Hepatocyte (in vitro differentiated cells): ENCODE measurements around the gene RFPL2. TPM values are rescaled to one million over a fixed set of nuclear protein-coding genes. Genes with fewer than 3 reads are reported as not detected.
"Not testable (repeated sequence)": the region's sequence is repeated elsewhere in the genome, so short reads cannot be mapped to it uniquely, and the experiment has no call there.

Experiments
- DNase-seq: peaks from one replicate; pipeline ENCODE4 v3.0.0-alpha.2; 2016; ENCODE audit warnings: low spot score
- H2AFZ ChIP-seq: fragments of 200-600 bp; sonication (generic); 2 replicates; pipeline ENCODE4 v1.6.0; 2016; ENCODE audit warnings: antibody characterized with exemption, mild to moderate bottlenecking
- H3K27ac ChIP-seq: fragments of 200-600 bp; sonication (generic); 2 replicates; pipeline ENCODE4 v1.5.1; 2016; ENCODE audit warnings: mild to moderate bottlenecking
- H3K27me3 ChIP-seq: fragments of 200-600 bp; sonication (generic); 2 replicates; pipeline ENCODE4 v1.6.1; 2016
- H3K36me3 ChIP-seq: fragments of 200-600 bp; sonication (generic); replicated peaks from 2 replicates; pipeline ENCODE4 v1.5.1; 2016; ENCODE audit warnings: low read depth; ENCODE audit not compliant: insufficient read depth
- H3K4me1 ChIP-seq: fragments of 200-600 bp; sonication (generic); 2 replicates; pipeline ENCODE4 v1.5.1; 2016; ENCODE audit warnings: mild to moderate bottlenecking, moderate library complexity; ENCODE audit not compliant: insufficient read depth
- H3K4me2 ChIP-seq: fragments of 200-600 bp; sonication (generic); 2 replicates; pipeline ENCODE4 v1.6.0; 2016
- H3K4me3 ChIP-seq: fragments of 200-600 bp; sonication (generic); 2 replicates; pipeline ENCODE4 v1.5.1; 2016; ENCODE audit warnings: mild to moderate bottlenecking
- H3K79me2 ChIP-seq: fragments of 200-600 bp; sonication (generic); 2 replicates; pipeline ENCODE4 v1.6.0; 2017; ENCODE audit warnings: mild to moderate bottlenecking
- H3K9me2 ChIP-seq: fragments of 200-600 bp; sonication (generic); replicated peaks from 2 replicates; pipeline ENCODE4 v1.6.0; 2017; ENCODE audit warnings: mild to moderate bottlenecking; ENCODE audit not compliant: insufficient read depth
- H3K9me3 ChIP-seq: fragments of 200-600 bp; sonication (generic); 2 replicates; pipeline ENCODE4 v1.5.1; 2016; ENCODE audit warnings: low read depth, mild to moderate bottlenecking
- H4K20me1 ChIP-seq: fragments of 200-600 bp; sonication (generic); 2 replicates; pipeline ENCODE4 v1.6.0; 2016; ENCODE audit warnings: mild to moderate bottlenecking; ENCODE audit not compliant: insufficient read depth, poor library complexity, severe bottlenecking
- CTCF ChIP-seq: fragments of 200-600 bp; sonication (generic); IDR thresholded peaks from 2 replicates; pipeline ENCODE4 v1.5.1; 2016; ENCODE audit warnings: antibody characterized with exemption, mild to moderate bottlenecking; ENCODE audit not compliant: poor library complexity
- EZH2 ChIP-seq: fragments of 200-600 bp; sonication (generic); IDR thresholded peaks from 2 replicates; pipeline ENCODE4 v1.6.1; 2016; ENCODE audit warnings: antibody characterized with exemption, mild to moderate bottlenecking, borderline replicate concordance
- EZH2phosphoT487 ChIP-seq: fragments of 200-600 bp; sonication (generic); IDR thresholded peaks from one replicate; pipeline ENCODE4 v1.6.1; 2018; ENCODE audit warnings: antibody characterized with exemption, mild to moderate bottlenecking, low read depth, moderate library complexity; ENCODE audit not compliant: unreplicated experiment, severe bottlenecking
- WGBS: methylation state at CpG from one replicate; pipeline ENCODE4 v1.1.6; 2016; ENCODE audit warnings: low lambda C conversion rate; ENCODE audit errors: missing lambda C conversion rate; 5-methylcytosine and 5-hydroxymethylcytosine counted together
- polyA plus RNA-seq: library from polyadenylated mRNA; unstranded; fragments of >200 nt; fragmentation: Nextera tagmentation; extraction: Ambion mirVana; gene quantifications from 2 replicates; pipeline ENCODE4 v1.2.1, GENCODE V29; 2016
- total RNA-seq: library from RNA; depleted of rRNA; stranded (reverse); fragments of >200 nt; gene quantifications from 2 replicates; pipeline ENCODE4 v1.2.3, GENCODE V29; 2014

RFPL2 gene
- total and polyA plus RNA-seq, 2 experiments from 2014 or later: 0.97 TPM; not detected in 1

GRCh38 chr22:32151641-32152040 is 53.2 kb downstream of the RFPL2 start:
- H3K4me3 ChIP-seq, H3K4me2 ChIP-seq, H4K20me1 ChIP-seq, H2AFZ ChIP-seq, H3K27me3 ChIP-seq, H3K9me2 ChIP-seq, H3K79me2 ChIP-seq, DNase-seq, H3K36me3 ChIP-seq, H3K27ac ChIP-seq, H3K4me1 ChIP-seq, H3K9me3 ChIP-seq: not testable (repeated sequence)
- 83% methylated on average over 6 of the region's 6 CpGs for WGBS

- not testable (repeated sequence) for H3K4me3 ChIP-seq, H3K9me3 ChIP-seq, H2AFZ ChIP-seq, H3K27me3 ChIP-seq, DNase-seq, H4K20me1 ChIP-seq, H3K36me3 ChIP-seq, H3K79me2 ChIP-seq, H3K4me2 ChIP-seq, H3K4me1 ChIP-seq, H3K27ac ChIP-seq, H3K9me2 ChIP-seq
- 77% methylated on average over 7 of the region's 7 CpGs for WGBS
Measured at GRCh38 chr22:32150647-32151046, 54.2 kb downstream of the RFPL2 start.

- not testable (repeated sequence) for DNase-seq, H3K27me3 ChIP-seq, H3K9me3 ChIP-seq, H3K4me1 ChIP-seq, H4K20me1 ChIP-seq, H3K36me3 ChIP-seq, H3K9me2 ChIP-seq, H3K27ac ChIP-seq, H3K4me2 ChIP-seq, H2AFZ ChIP-seq, H3K79me2 ChIP-seq, H3K4me3 ChIP-seq
- 88% methylated on average over 3 of the region's 4 CpGs for WGBS
Measured at GRCh38 chr22:32148372-32148771, 56.5 kb downstream of the RFPL2 start.

- DNase-seq, H3K27me3 ChIP-seq, H3K4me1 ChIP-seq, H2AFZ ChIP-seq, H3K4me3 ChIP-seq, H3K27ac ChIP-seq, H3K79me2 ChIP-seq, H3K36me3 ChIP-seq, H4K20me1 ChIP-seq, H3K9me2 ChIP-seq, H3K4me2 ChIP-seq, H3K9me3 ChIP-seq: not testable (repeated sequence)
- 69% methylated on average over 8 of the region's 8 CpGs for WGBS
Measured at GRCh38 chr22:32147128-32147527, 57.7 kb downstream of the RFPL2 start.

- H3K4me2 ChIP-seq: no peak overlapping the region
- H4K20me1 ChIP-seq: no peaks in the 10 kb centered on the region
- WGBS: 86% methylated on average over 6 of the region's 6 CpGs
- no peak for TF ChIP-seq CTCF
- no peak for TF ChIP-seq EZH2phosphoT487
- TF ChIP-seq EZH2: no peak
- H3K4me3 ChIP-seq: no peak overlapping the region
- H3K27ac ChIP-seq: no peak overlapping the region
- no peaks in the 10 kb centered on the region for H3K27me3 ChIP-seq
- DNase-seq: no peak
- no peaks in the 10 kb centered on the region for H3K9me3 ChIP-seq
- H2AFZ ChIP-seq: no peak overlapping the region
- H3K4me1 ChIP-seq: no peaks in the 10 kb centered on the region
- H3K9me2 ChIP-seq: no peaks in the 10 kb centered on the region
- no peaks in the 10 kb centered on the region for H3K79me2 ChIP-seq
- no peaks in the 10 kb centered on the region for H3K36me3 ChIP-seq
Measured at GRCh38 chr22:32144496-32145274, 60.2 kb downstream of the RFPL2 start.
